GM12891 (cell line): ENCODE data around the gene LGI2.

ENCODE experiments used
- POLR2A ChIP-seq: IDR thresholded peaks from 2 replicates; pipeline ENCODE4 v1.6.1; 2011; ENCODE audit warnings: low read depth, low read length, control low read depth
- POLR2AphosphoS5 ChIP-seq: IDR thresholded peaks from 2 replicates; pipeline ENCODE4 v1.6.1; 2011; ENCODE audit warnings: low read depth, low read length, control low read depth

- TF ChIP-seq POLR2A (no peak), POLR2AphosphoS5 (no peak)
Measured at GRCh38 chr4:24988776-24989175, 42.0 kb downstream of the LGI2 start.
